NB4 (cell line): ENCODE measurements around the gene ABLIM2.

Source experiments
- DNase-seq: peaks from one replicate; pipeline ENCODE4 v3.0.0; 2010; ENCODE audit warnings: low read depth
- H3K4me3 ChIP-seq: one replicate; pipeline ENCODE4 v1.5.1; 2011; ENCODE audit warnings: mild to moderate bottlenecking, low read depth, low read length, moderate library complexity
- MYC ChIP-seq: IDR thresholded peaks from 2 replicates; pipeline ENCODE4 v1.6.1; 2011; ENCODE audit warnings: low read depth, low read length
- POLR2A ChIP-seq: IDR thresholded peaks from 2 replicates; pipeline ENCODE4 v1.6.1; 2011; ENCODE audit warnings: mild to moderate bottlenecking; ENCODE audit not compliant: insufficient read length; ENCODE audit errors: extremely low read depth
- TF ChIP-seq, protein P1 (sequence below): IDR thresholded peaks from 2 replicates; pipeline ENCODE4 v1.6.1; 2011; ENCODE audit warnings: low read depth, low read length
- TF ChIP-seq, protein P2 (sequence below): IDR thresholded peaks from one replicate; pipeline ENCODE4 v1.5.1; 2012; ENCODE audit warnings: low read depth, low read length

ABLIM2 gene

DNA sequence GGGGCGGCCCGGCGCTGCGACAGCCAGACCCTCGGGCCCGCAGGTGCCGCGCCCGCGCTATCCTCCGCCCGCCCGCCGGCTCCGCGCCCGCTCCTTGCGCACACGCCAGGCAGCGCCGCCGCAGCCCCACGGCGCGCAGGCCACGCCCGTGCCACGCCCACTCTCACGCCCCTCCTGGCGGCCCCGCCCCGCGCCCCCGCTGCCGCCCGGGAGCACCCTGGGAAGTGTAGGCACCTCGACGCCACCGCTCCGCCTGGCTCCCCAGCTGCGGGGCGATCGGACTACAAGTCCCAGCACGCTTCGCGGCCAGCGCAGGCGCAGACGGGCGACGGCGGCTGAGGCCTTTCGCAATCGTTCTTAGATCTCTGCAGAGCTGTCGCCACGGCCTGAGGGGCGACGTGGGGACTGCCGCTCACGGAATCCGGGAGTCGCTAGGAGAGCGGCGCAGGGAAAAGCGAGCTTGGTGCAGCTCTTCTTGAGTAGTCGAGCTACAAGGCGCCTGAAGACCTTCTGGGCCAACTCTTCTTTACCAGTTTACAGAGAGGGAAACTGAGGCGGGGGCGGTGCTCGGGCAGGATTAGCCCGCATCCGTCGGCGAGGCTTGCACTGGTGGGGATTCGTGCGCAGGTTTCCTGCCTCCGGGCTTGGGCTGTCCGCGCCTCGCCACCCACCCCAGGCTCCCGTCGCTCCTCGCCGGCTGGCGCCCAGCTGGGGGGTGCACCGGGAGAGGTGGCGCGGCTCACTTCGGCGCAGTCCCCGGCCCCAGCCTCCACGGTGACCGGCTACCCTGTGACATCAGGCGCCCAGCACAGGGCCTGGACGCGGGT lies at the start of gene ABLIM2:
Gene ABLIM2 (minus strand): TSS at position 104 of the 827 bp plus-strand sequence. CDS start 124 bp downstream, outside the sequence.
- TF ChIP-seq, protein P1, sequence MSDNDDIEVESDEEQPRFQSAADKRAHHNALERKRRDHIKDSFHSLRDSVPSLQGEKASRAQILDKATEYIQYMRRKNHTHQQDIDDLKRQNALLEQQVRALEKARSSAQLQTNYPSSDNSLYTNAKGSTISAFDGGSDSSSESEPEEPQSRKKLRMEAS: peak; percentile 18; the same call in 1 of the 2 replicates
- TF ChIP-seq, protein P2, sequence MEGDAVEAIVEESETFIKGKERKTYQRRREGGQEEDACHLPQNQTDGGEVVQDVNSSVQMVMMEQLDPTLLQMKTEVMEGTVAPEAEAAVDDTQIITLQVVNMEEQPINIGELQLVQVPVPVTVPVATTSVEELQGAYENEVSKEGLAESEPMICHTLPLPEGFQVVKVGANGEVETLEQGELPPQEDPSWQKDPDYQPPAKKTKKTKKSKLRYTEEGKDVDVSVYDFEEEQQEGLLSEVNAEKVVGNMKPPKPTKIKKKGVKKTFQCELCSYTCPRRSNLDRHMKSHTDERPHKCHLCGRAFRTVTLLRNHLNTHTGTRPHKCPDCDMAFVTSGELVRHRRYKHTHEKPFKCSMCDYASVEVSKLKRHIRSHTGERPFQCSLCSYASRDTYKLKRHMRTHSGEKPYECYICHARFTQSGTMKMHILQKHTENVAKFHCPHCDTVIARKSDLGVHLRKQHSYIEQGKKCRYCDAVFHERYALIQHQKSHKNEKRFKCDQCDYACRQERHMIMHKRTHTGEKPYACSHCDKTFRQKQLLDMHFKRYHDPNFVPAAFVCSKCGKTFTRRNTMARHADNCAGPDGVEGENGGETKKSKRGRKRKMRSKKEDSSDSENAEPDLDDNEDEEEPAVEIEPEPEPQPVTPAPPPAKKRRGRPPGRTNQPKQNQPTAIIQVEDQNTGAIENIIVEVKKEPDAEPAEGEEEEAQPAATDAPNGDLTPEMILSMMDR: no peak
- TF ChIP-seq MYC (no peak), POLR2A (no peak)
- peak within 1 kb of the TSS; percentile 49 for H3K4me3 ChIP-seq
- peak; percentile 99 for DNase-seq

DNA sequence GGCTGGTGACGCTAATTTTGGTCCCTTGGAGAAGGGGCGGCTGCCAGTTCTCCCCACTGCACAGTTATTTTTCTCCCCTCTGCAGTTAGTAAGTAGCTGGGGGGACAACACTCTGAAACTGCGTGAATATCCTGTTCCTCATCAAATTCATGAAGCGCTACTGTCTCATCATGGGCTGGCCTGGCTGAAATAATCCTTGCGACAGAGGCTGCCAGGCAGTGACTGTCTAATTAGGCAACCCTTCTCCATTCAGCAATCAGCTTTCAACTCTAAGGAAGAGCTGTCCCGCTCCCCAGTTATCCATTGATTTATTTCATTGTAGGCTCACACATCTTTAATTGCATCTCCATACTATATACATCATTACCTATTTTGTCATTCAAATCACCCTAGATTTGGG lies 48.7 kb upstream of the ABLIM2 start:
- H3K4me3 ChIP-seq: no peak overlapping the region
- TF ChIP-seq POLR2A (no peak), MYC (no peak)
- TF ChIP-seq, protein P1: no peak
- TF ChIP-seq, protein P2: no peak
- peak; percentile 82 for DNase-seq

DNA sequence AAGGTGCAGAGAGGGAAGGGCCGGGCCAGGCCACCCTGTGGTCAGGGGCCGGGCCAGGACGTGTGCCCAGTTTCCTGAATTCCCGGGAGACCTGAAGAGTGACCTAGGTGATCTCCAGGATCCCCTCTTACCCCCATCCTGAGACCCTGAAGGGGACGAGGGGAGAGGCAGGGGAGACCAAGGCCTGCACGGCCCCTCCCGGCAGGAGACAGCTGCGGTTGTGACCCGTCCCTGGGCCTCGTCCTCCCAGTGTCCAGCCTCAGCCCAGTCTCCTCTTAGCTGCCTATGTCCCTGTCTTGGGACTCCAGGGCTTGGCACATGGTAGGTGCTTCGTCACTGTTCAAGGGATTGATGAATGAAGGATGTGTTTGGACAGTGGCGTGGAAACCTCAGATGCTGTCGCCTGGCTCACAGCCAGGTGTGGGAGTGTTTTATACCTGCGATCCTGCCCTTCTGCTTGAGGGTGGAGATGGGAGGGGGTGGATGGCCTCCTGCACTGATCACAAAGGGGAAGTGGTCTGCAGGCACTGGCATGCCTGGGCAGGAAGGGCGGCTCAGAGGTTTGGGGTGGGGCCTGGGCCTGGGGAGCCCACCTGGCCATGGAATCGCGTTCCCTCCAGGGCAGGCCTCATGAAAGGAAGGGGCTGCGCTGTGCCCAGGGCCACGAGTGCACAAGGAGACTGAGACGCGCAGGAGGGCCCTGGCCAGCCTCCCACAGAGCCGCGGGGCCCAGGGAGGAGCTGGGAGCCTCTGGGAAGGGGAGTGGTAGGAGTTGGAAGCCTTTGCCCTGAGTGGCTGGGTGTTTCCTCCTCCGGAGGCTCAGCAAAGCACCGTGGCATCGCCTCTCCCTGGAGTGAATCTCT lies 47.4 kb upstream of the ABLIM2 start:
- peak; percentile 76 for DNase-seq

DNA sequence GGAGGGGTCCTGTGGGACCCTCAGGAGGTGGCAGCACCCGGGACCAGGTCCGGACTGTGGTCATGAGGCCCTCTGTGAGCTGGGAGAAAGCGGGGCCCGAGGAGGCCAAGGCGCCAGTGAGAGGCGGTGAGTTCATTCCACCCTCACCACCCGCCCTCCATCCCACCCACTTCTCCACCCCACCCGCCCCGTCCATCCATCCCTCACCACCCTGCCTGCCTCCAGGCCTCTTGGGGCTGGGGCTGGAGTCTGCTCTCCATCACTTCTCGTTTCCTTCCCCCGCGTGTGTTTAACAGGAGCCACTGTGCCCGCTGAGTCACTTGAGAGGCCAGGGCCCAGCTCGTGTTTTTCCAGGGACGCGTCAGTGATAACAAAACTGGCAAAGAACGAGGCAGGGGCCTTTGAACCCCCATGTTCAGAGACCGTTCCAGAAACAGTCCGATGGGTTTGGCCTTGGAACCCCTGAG lies 46.7 kb upstream of the ABLIM2 start:
- TF ChIP-seq, protein P1: no peak
- TF ChIP-seq MYC: no peak
- TF ChIP-seq, protein P2: no peak
- no peak overlapping the region for H3K4me3 ChIP-seq
- DNase-seq: peak; percentile 72

More for the DNA sequence above, 47.4 kb upstream of the ABLIM2 start:
- no peak overlapping the region for H3K4me3 ChIP-seq
- TF ChIP-seq, protein P1: no peak
- TF ChIP-seq, protein P2: no peak
- TF ChIP-seq MYC (no peak), POLR2A (no peak)

DNA sequence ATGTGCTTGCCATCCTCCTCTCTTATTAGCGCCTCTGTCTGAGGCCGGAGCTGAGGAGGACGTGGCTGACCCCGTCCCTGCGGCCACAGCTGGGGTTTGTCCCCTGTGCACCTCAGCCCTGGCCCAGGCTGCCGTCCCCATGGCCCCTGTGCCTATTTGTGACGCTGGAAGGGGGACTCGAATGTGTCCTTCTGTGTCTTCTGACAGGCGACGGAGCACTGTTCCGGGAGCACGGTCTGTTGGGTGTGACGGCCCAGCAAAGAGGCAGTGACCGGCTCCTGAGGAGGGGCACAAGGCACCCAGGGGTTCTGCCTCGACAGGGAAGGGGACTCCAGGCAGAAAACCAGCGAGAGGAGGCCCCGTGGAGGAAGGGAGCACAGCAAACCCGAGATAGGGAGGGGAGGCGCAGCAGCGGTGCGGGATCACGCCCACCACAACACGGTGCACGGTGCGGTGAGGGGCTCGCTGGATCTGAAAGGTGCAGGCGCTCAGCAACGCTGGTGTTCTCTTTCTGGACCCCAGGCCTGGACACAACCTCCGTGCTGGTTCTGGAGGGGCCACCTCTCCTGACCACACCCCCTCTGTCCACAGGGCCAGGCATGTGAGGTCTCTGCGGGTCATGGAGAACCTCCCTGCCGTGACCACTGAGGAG lies 46.1 kb upstream of the ABLIM2 start:
- no peak overlapping the region for H3K4me3 ChIP-seq
- DNase-seq: no peak
- TF ChIP-seq, protein P1: no peak
- TF ChIP-seq, protein P2: no peak
- TF ChIP-seq MYC (no peak), POLR2A (no peak)
